ENCODE data around the gene DDI1. TPM values are rescaled to one million over a fixed set of nuclear protein-coding genes. Genes with fewer than 3 reads are reported as not detected.

Gene DDI1
- total RNA-seq = not detected
- under 1 TPM in 1 of 3 donors, not detected in 2; 0.08 TPM for polyA plus RNA-seq
- long read RNA-seq, donor 1 = 0 reads
- long read RNA-seq, donor 2 = 0 reads
- long read RNA-seq, donor 3 = 0 reads
- long read RNA-seq, donor 4 = 0 reads
- long read RNA-seq, donor 5 = 0 reads
- long read RNA-seq, donor 6 = 0 reads
- long read RNA-seq, donor 7 = 0 reads
- long read RNA-seq, donor 8, partial matches to known transcripts = 9 of 27 reads
- long read RNA-seq, donor 8, other reads (novel, unspliced or antisense) = 18 of 27 reads
- long read RNA-seq, donor 9 = 0 reads
- long read RNA-seq, donor 10 = 0 reads

GRCh38 chr11:104036588-104036987 lies at the start of gene DDI1:
Gene DDI1, plus strand, starts transcription at chr11:104036640. Its CDS starts 183 bp downstream, at chr11:104036823.
- 93 to 98% (median 98%) methylated on average over 5 to 26 of the region's 26 CpGs for WGBS, 4 donors
- TF ChIP-seq POLR2A (IDR thresholded peaks at IDR 0.05) = no peak
- no peak for TF ChIP-seq CTCF (IDR thresholded peaks at IDR 0.05)
- H3K4me3 ChIP-seq = no peak within 1 kb of the TSS
- intact Hi-C loops (cut with DNase I) = no loop called here
- H3K27ac ChIP-seq = no peak within 1 kb of the TSS
- no peak for DNase-seq
- no peaks in the 10 kb centered on the region for H3K9me3 ChIP-seq (replicated peaks in 1 of 3)
- no peaks in the 10 kb centered on the region for H3K36me3 ChIP-seq (replicated peaks in 1 of 2)
- H3K4me1 ChIP-seq (replicated peaks in 1 of 2) = peaks cover 13 to 23% of the 10 kb centered on the region in 2 donors
- H3K27me3 ChIP-seq = no peaks in the 10 kb centered on the region

GRCh38 chr11:103987629-103988594 lies 48.5 kb upstream of the DDI1 start:
- intact Hi-C loops (cut with DNase I) = no loop called here
- WGBS, 4 donors = 80 to 90% (median 88%) methylated on average over 9 of the region's 9 CpGs
- Histone ChIP-seq H3K4me3 (no peak overlapping the region), H3K27ac (no peak overlapping the region), H3K9me3 (replicated peaks in 1 of 3) (no peaks in the 10 kb centered on the region), H3K4me1 (replicated peaks in 1 of 2) (no peaks in the 10 kb centered on the region), H3K36me3 (replicated peaks in 1 of 2) (no peaks in the 10 kb centered on the region), H3K27me3 (no peaks in the 10 kb centered on the region)
- no peak for TF ChIP-seq CTCF (IDR thresholded peaks at IDR 0.05)
- TF ChIP-seq POLR2A (IDR thresholded peaks at IDR 0.05) = no peak
- DNase-seq = no peak

GRCh38 chr11:103988595-103988969 lies 47.9 kb upstream of the DDI1 start:
- no peaks in the 10 kb centered on the region for H3K36me3 ChIP-seq (replicated peaks in 1 of 2)
- H3K4me1 ChIP-seq (replicated peaks in 1 of 2) = no peaks in the 10 kb centered on the region
- no peak overlapping the region for H3K4me3 ChIP-seq
- intact Hi-C loops (cut with DNase I) = no loop called here
- 72 to 86% (median 83%) methylated on average over 4 of the region's 4 CpGs for WGBS, 4 donors
- H3K27ac ChIP-seq = no peak overlapping the region
- H3K27me3 ChIP-seq = no peaks in the 10 kb centered on the region
- no peak for DNase-seq
- TF ChIP-seq CTCF (IDR thresholded peaks at IDR 0.05) (no peak), POLR2A (IDR thresholded peaks at IDR 0.05) (no peak)
- H3K9me3 ChIP-seq (replicated peaks in 1 of 3) = no peaks in the 10 kb centered on the region

- no peak for DNase-seq
- no peak overlapping the region for H3K27ac ChIP-seq
- no peaks in the 10 kb centered on the region for H3K27me3 ChIP-seq
- no peaks in the 10 kb centered on the region for H3K9me3 ChIP-seq (replicated peaks in 1 of 3)
- H3K4me1 ChIP-seq (replicated peaks in 1 of 2) = no peaks in the 10 kb centered on the region
- TF ChIP-seq POLR2A (IDR thresholded peaks at IDR 0.05) (no peak), CTCF (IDR thresholded peaks at IDR 0.05) (no peak)
- peaks cover 0 to 6% of the 10 kb centered on the region in 2 donors for H3K36me3 ChIP-seq (replicated peaks in 1 of 2)
- intact Hi-C loops (cut with DNase I) = no loop called here
- H3K4me3 ChIP-seq = no peak overlapping the region
These were observed 42.9 kb upstream of the DDI1 start for GRCh38 chr11:103993507-103993906.

Measured in adrenal gland (tissue), 19 donors.